HEK293 (cell line): Measurements from ENCODE around the gene SLC30A3.

Experiments
- BCL11A ChIP-seq: fragments of 450-650 bp; formaldehyde crosslinking; IDR thresholded peaks from 2 replicates; pipeline ENCODE4 v1.5.1; 2016; ENCODE audit warnings: low read depth, missing biosample characterization, missing genetic modification characterization
- BCL6B ChIP-seq: fragments of 450-650 bp; formaldehyde crosslinking; IDR thresholded peaks from 2 replicates; pipeline ENCODE4 v1.5.1; 2017; ENCODE audit warnings: missing biosample characterization, missing genetic modification characterization
- GLI4 ChIP-seq: fragments of 450-650 bp; formaldehyde crosslinking; IDR thresholded peaks from 2 replicates; pipeline ENCODE4 v1.5.1; 2016; ENCODE audit warnings: missing biosample characterization, missing genetic modification characterization
- GLIS2 ChIP-seq: fragments of 450-650 bp; formaldehyde crosslinking; IDR thresholded peaks from 2 replicates; pipeline ENCODE4 v1.5.1; 2016; ENCODE audit warnings: missing biosample characterization, missing genetic modification characterization
- KLF10 ChIP-seq: fragments of 450-650 bp; IDR thresholded peaks from 2 replicates; pipeline ENCODE4 v1.5.1; 2018; ENCODE audit warnings: missing biosample characterization, mild to moderate bottlenecking, missing genetic modification characterization
- PATZ1 ChIP-seq: fragments of 450-650 bp; formaldehyde crosslinking; IDR thresholded peaks from 2 replicates; pipeline ENCODE4 v1.5.1; 2016; ENCODE audit warnings: missing biosample characterization, missing genetic modification characterization
- SCRT2 ChIP-seq: fragments of 450-650 bp; formaldehyde crosslinking; IDR thresholded peaks from 2 replicates; pipeline ENCODE4 v1.5.1; 2016; ENCODE audit warnings: missing biosample characterization, missing genetic modification characterization
- SETDB1 ChIP-seq: IDR thresholded peaks from one replicate; pipeline ENCODE4 v1.6.1; 2017; ENCODE audit warnings: mild to moderate bottlenecking, low read length, moderate library complexity, mixed read lengths; ENCODE audit not compliant: insufficient read length
- ZBTB8A ChIP-seq: fragments of 450-650 bp; formaldehyde crosslinking; IDR thresholded peaks from 2 replicates; pipeline ENCODE4 v1.5.1; 2016; ENCODE audit warnings: missing biosample characterization, missing genetic modification characterization
- ZNF157 ChIP-seq: fragments of 450-650 bp; formaldehyde crosslinking; IDR thresholded peaks from 2 replicates; pipeline ENCODE4 v1.5.1; 2016; ENCODE audit warnings: missing biosample characterization, missing genetic modification characterization
- ZNF335 ChIP-seq: fragments of 450-650 bp; formaldehyde crosslinking; conservative IDR thresholded peaks from 2 replicates; pipeline ENCODE4 v1.5.1; 2016; ENCODE audit warnings: missing biosample characterization, missing genetic modification characterization
- ZNF513 ChIP-seq: fragments of 450-650 bp; IDR thresholded peaks from 2 replicates; pipeline ENCODE4 v1.5.1; 2018; ENCODE audit warnings: missing biosample characterization, missing genetic modification characterization
- ZNF549 ChIP-seq: fragments of 450-650 bp; IDR thresholded peaks from 2 replicates; pipeline ENCODE4 v1.5.1; 2018; ENCODE audit warnings: missing biosample characterization, missing genetic modification characterization, mild to moderate bottlenecking, inconsistent platforms, moderate library complexity
- ZNF670 ChIP-seq: fragments of 450-650 bp; formaldehyde crosslinking; IDR thresholded peaks from 2 replicates; pipeline ENCODE4 v1.5.1; 2016; ENCODE audit warnings: missing biosample characterization, missing genetic modification characterization, low read depth
- TF ChIP-seq, protein P1 (sequence below): fragments of 450-650 bp; formaldehyde crosslinking; IDR thresholded peaks from 2 replicates; pipeline ENCODE4 v1.5.1; 2016; ENCODE audit warnings: missing biosample characterization, missing genetic modification characterization
- TF ChIP-seq, protein P2 (sequence below): IDR thresholded peaks from 2 replicates; pipeline ENCODE4 v1.6.1; 2011; ENCODE audit warnings: mild to moderate bottlenecking, low read depth, low read length, borderline replicate concordance
- TF ChIP-seq, protein P3 (sequence below): fragments of 450-650 bp; formaldehyde crosslinking; IDR thresholded peaks from 2 replicates; pipeline ENCODE4 v1.5.1; 2016; ENCODE audit warnings: missing biosample characterization, missing genetic modification characterization
- TF ChIP-seq, protein P4 (sequence below): fragments of 450-650 bp; formaldehyde crosslinking; IDR thresholded peaks from 2 replicates; pipeline ENCODE4 v1.5.1; 2017; ENCODE audit warnings: missing biosample characterization, mild to moderate bottlenecking, missing genetic modification characterization, moderate library complexity
- TF ChIP-seq, protein P5 (sequence below): fragments of 450-650 bp; formaldehyde crosslinking; IDR thresholded peaks from 2 replicates; pipeline ENCODE4 v1.5.1; 2016; ENCODE audit warnings: missing biosample characterization, missing genetic modification characterization
- TF ChIP-seq, protein P6 (sequence below): fragments of 450-650 bp; formaldehyde crosslinking; IDR thresholded peaks from 2 replicates; pipeline ENCODE4 v1.5.1; 2016; ENCODE audit warnings: missing biosample characterization, missing genetic modification characterization

SLC30A3 gene

DNA sequence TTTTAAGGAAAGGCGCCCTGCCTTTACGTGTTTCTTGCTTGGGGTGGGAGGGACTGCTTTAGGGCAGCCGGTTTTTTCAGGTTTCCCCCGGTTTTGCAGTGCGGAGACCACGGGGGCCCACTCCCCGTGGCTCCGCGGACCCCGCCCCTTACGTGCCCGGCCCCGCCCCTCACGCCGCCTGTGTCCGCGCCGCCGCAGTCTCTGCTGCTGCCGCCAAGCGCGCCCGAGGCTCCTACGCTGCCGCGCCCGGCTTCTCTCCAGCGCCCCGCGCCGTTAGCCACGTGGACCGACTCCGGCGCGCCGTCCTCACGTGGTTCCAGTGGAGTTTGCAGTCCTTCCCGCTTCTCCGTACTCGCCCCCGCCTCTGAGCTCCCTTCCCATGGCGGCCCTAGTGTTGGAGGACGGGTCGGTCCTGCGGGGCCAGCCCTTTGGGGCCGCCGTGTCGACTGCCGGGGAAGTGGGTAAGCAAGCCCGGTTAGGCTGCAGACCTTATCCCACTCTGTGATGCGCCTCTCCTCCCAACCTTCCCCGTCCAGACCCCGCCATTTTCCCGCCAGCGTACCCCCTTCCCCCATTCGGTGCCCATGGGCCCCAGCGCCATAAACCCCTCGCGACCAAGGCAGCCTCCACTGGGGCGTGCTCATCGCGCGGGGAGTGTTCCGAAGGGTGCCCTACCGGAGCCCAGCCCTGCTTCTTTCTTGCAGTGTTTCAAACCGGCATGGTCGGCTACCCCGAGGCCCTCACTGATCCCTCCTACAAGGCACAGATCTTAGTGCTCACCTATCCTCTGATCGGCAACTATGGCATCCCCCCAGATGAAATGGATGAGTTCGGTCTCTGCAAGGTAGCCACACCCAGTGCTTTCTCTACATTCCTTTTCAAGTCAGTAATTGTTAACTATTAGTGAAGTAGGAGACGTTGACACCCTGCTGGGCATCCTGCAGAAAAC, 45.4 kb downstream of the SLC30A3 start, which contains the start of gene CAD (continued):
- TF ChIP-seq PATZ1 (tag by site-specific recombination), result peak; percentile 47; the same call in 1 of the 2 replicates
- TF ChIP-seq BCL6B (tag by site-specific recombination), result no peak
- no peak for TF ChIP-seq ZNF549 (tag by site-specific recombination)
- 0 out of 2 replicates have a peak, but pooled peaks have one; percentile 25 for TF ChIP-seq GLI4 (tag by site-specific recombination)
- no peak for TF ChIP-seq SETDB1
- TF ChIP-seq ZBTB8A (tag by site-specific recombination), result peak; percentile 85
- peak; percentile 99 for TF ChIP-seq ZNF335
- TF ChIP-seq, protein P1, sequence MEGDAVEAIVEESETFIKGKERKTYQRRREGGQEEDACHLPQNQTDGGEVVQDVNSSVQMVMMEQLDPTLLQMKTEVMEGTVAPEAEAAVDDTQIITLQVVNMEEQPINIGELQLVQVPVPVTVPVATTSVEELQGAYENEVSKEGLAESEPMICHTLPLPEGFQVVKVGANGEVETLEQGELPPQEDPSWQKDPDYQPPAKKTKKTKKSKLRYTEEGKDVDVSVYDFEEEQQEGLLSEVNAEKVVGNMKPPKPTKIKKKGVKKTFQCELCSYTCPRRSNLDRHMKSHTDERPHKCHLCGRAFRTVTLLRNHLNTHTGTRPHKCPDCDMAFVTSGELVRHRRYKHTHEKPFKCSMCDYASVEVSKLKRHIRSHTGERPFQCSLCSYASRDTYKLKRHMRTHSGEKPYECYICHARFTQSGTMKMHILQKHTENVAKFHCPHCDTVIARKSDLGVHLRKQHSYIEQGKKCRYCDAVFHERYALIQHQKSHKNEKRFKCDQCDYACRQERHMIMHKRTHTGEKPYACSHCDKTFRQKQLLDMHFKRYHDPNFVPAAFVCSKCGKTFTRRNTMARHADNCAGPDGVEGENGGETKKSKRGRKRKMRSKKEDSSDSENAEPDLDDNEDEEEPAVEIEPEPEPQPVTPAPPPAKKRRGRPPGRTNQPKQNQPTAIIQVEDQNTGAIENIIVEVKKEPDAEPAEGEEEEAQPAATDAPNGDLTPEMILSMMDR, result peak; percentile 92
- TF ChIP-seq, protein P2, sequence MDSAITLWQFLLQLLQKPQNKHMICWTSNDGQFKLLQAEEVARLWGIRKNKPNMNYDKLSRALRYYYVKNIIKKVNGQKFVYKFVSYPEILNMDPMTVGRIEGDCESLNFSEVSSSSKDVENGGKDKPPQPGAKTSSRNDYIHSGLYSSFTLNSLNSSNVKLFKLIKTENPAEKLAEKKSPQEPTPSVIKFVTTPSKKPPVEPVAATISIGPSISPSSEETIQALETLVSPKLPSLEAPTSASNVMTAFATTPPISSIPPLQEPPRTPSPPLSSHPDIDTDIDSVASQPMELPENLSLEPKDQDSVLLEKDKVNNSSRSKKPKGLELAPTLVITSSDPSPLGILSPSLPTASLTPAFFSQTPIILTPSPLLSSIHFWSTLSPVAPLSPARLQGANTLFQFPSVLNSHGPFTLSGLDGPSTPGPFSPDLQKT, result no peak
- TF ChIP-seq, protein P3, sequence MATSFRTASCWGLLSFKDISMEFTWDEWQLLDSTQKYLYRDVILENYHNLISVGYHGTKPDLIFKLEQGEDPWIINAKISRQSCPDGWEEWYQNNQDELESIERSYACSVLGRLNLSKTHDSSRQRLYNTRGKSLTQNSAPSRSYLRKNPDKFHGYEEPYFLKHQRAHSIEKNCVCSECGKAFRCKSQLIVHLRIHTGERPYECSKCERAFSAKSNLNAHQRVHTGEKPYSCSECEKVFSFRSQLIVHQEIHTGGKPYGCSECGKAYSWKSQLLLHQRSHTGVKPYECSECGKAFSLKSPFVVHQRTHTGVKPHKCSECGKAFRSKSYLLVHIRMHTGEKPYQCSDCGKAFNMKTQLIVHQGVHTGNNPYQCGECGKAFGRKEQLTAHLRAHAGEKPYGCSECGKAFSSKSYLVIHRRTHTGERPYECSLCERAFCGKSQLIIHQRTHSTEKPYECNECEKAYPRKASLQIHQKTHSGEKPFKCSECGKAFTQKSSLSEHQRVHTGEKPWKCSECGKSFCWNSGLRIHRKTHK, result no peak
- TF ChIP-seq KLF10 (tag by site-specific recombination), result 0 out of 2 replicates have a peak, but pooled peaks have one; percentile 26
- TF ChIP-seq ZNF157 (tag by site-specific recombination), result no peak
- TF ChIP-seq GLIS2, result peak; percentile 52; the same call in 1 of the 2 replicates
- TF ChIP-seq ZNF670 (tag by site-specific recombination), result no peak
- TF ChIP-seq, protein P4, sequence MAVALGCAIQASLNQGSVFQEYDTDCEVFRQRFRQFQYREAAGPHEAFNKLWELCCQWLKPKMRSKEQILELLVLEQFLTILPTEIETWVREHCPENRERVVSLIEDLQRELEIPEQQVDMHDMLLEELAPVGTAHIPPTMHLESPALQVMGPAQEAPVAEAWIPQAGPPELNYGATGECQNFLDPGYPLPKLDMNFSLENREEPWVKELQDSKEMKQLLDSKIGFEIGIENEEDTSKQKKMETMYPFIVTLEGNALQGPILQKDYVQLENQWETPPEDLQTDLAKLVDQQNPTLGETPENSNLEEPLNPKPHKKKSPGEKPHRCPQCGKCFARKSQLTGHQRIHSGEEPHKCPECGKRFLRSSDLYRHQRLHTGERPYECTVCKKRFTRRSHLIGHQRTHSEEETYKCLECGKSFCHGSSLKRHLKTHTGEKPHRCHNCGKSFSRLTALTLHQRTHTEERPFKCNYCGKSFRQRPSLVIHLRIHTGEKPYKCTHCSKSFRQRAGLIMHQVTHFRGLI (tag by site-specific recombination), result no peak
- peak; percentile 36; the same call in 1 of the 2 replicates for TF ChIP-seq SCRT2
- TF ChIP-seq, protein P5, sequence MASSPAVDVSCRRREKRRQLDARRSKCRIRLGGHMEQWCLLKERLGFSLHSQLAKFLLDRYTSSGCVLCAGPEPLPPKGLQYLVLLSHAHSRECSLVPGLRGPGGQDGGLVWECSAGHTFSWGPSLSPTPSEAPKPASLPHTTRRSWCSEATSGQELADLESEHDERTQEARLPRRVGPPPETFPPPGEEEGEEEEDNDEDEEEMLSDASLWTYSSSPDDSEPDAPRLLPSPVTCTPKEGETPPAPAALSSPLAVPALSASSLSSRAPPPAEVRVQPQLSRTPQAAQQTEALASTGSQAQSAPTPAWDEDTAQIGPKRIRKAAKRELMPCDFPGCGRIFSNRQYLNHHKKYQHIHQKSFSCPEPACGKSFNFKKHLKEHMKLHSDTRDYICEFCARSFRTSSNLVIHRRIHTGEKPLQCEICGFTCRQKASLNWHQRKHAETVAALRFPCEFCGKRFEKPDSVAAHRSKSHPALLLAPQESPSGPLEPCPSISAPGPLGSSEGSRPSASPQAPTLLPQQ (tag by site-specific recombination), result peak; percentile 70
- no peak for TF ChIP-seq ZNF513 (tag by site-specific recombination)
- TF ChIP-seq, protein P6, sequence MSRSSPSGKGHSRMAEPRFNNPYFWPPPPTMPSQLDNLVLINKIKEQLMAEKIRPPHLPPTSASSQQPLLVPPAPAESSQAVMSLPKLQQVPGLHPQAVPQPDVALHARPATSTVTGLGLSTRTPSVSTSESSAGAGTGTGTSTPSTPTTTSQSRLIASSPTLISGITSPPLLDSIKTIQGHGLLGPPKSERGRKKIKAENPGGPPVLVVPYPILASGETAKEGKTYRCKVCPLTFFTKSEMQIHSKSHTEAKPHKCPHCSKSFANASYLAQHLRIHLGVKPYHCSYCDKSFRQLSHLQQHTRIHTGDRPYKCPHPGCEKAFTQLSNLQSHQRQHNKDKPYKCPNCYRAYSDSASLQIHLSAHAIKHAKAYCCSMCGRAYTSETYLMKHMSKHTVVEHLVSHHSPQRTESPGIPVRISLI, result peak; percentile 54; the same call in 1 of the 2 replicates
- no peak for TF ChIP-seq BCL11A (tag by site-specific recombination)
